ENCODE data around the gene CR1. TPM values are rescaled to one million over a fixed set of nuclear protein-coding genes. Genes with fewer than 3 reads are reported as not detected.

CR1 gene
- total and polyA plus RNA-seq, 2 of the 4 experiments (the other 2 are of a cell fraction): not detected

GRCh38 chr1:207654320-207654719, 158.4 kb downstream of the CR1 start:
- peaks cover 8% of the 10 kb centered on the region for H3K27me3 ChIP-seq (ENCODE audit: control insufficient read depth, insufficient read depth, low read length)
- dilution Hi-C loops (cut with HindIII; ENCODE audit: low sequenced_read_pairs, unreplicated experiment) (no loop called here), intact Hi-C loops (cut with micrococcal nuclease) (loop anchor here (1.0 kb wide), 1 partner anchor 45 kb away; no protein-coding TSS in a partner anchor), in situ Hi-C loops (cut with MboI; ENCODE audit: low sequenced_read_pairs) (no loop called here)
- no peak overlapping the region for H2AFZ ChIP-seq (replicated peaks; ENCODE audit: low read length, poor library complexity)
- no TSS peak for BruUV-seq (replicated peaks)
- H3K56ac ChIP-seq (ENCODE audit: extremely low read depth, insufficient read depth, low read length): no peak overlapping the region
- H3K27ac ChIP-seq (ENCODE audit: insufficient read depth, low read length): no peak overlapping the region
- H3K4me2 ChIP-seq (ENCODE audit: low read depth, low read length): no peak overlapping the region
- WGBS, 2 experiments (ENCODE audit: extremely low coverage in 2 of 2, insufficient read length in 1 of 2): no CpG with 5 or more reads among the region's 2 CpGs
- H2AK9ac ChIP-seq (replicated peaks; ENCODE audit: low read depth, low read length, poor library complexity): no peak overlapping the region
- H2BK5ac ChIP-seq (ENCODE audit: low read depth, low read length, poor library complexity, severe bottlenecking): no peak overlapping the region
- no peak overlapping the region for H4K8ac ChIP-seq (ENCODE audit: low read depth in 2 of 2, low read length in 2 of 2)
- no peak overlapping the region for H2AK5ac ChIP-seq (ENCODE audit: low read depth, low read length)
- H2BK120ac ChIP-seq (ENCODE audit: low read depth, low read length): no peak overlapping the region
- no peak overlapping the region for H4K91ac ChIP-seq (ENCODE audit: insufficient read depth, low read depth, low read length)
- H3K4me3 ChIP-seq (ENCODE audit: insufficient read depth, low read depth, low read length): no peak overlapping the region
- ATAC-seq (ENCODE audit: low read depth): peak; percentile 78
- no peaks in the 10 kb centered on the region for H3K79me1 ChIP-seq (ENCODE audit: low read depth in 1 of 2, low read length in 2 of 2)
- no peaks in the 10 kb centered on the region for H3K4me1 ChIP-seq (ENCODE audit: control insufficient read depth, insufficient read depth, low read length)
- H3K9me3 ChIP-seq (ENCODE audit: control insufficient read depth, insufficient read depth, low read length): no peaks in the 10 kb centered on the region
- ChIA-PET CTCF (interaction anchor here (0.9 kb wide), 2 partner anchors 38 to 44 kb away, joined by 3 read pairs; no protein-coding TSS in a partner anchor), POLR2A (ENCODE audit: unreplicated experiment) (no interaction called here)
- no peak overlapping the region for H3K9ac ChIP-seq (ENCODE audit: low read depth, low read length)
- no peak overlapping the region for H3K18ac ChIP-seq (ENCODE audit: low read depth, low read length)
- no peak overlapping the region for H2BK20ac ChIP-seq (ENCODE audit: low read depth, low read length)
- H2BK15ac ChIP-seq (ENCODE audit: low read depth, low read length): no peak overlapping the region
- no peak overlapping the region for H4K5ac ChIP-seq (ENCODE audit: low read depth, low read length)
- H3K14ac ChIP-seq (replicated peaks; ENCODE audit: low read depth, low read length): no peak overlapping the region
- TF ChIP-seq BHLHE40 (IDR thresholded peaks at IDR 0.05; ENCODE audit: low read depth, low read length): no peak
- TF ChIP-seq RCOR1 (IDR thresholded peaks at IDR 0.05; ENCODE audit: insufficient replicate concordance, low read length): no peak
- no peak for TF ChIP-seq POLR2A (IDR thresholded peaks at IDR 0.05; ENCODE audit: low read depth, low read length)
- TF ChIP-seq ELK1 (IDR thresholded peaks at IDR 0.05; ENCODE audit: borderline replicate concordance, low read depth, low read length): no peak
- no peak for TF ChIP-seq FOS (IDR thresholded peaks at IDR 0.05; ENCODE audit: low read depth, low read length)
- no peak for TF ChIP-seq CHD1 (IDR thresholded peaks at IDR 0.05; ENCODE audit: low read depth, low read length)
- TF ChIP-seq MXI1 (IDR thresholded peaks at IDR 0.05; ENCODE audit: borderline replicate concordance, low read depth, low read length): no peak
- TF ChIP-seq RFX5 (IDR thresholded peaks at IDR 0.05; ENCODE audit: low read depth, low read length): no peak
- peak; percentile 38; the same call in 1 of the 2 replicates for TF ChIP-seq SMC3 (IDR thresholded peaks at IDR 0.05; ENCODE audit: low read depth, low read length)
- TF ChIP-seq, protein P1, sequence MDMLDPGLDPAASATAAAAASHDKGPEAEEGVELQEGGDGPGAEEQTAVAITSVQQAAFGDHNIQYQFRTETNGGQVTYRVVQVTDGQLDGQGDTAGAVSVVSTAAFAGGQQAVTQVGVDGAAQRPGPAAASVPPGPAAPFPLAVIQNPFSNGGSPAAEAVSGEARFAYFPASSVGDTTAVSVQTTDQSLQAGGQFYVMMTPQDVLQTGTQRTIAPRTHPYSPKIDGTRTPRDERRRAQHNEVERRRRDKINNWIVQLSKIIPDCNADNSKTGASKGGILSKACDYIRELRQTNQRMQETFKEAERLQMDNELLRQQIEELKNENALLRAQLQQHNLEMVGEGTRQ (IDR thresholded peaks at IDR 0.05; ENCODE audit: low read depth, low read length): no peak
- peak; percentile 38; the same call in 1 of the 2 replicates for TF ChIP-seq CTCF (conservative IDR thresholded peaks at IDR 0.05; ENCODE audit: low read depth, low read length)
- no peak for TF ChIP-seq MAZ (IDR thresholded peaks at IDR 0.05; ENCODE audit: borderline replicate concordance, low read depth, low read length)
- no peak for TF ChIP-seq NFE2L2 (IDR thresholded peaks at IDR 0.05; ENCODE audit: low read depth, low read length)
- TF ChIP-seq CEBPB (IDR thresholded peaks at IDR 0.05; ENCODE audit: low read depth, low read length): no peak
- peak; percentile 14; the same call in 1 of the 2 replicates for TF ChIP-seq RAD21 (IDR thresholded peaks at IDR 0.05; ENCODE audit: low read length)
- TF ChIP-seq MAFK (IDR thresholded peaks at IDR 0.05; ENCODE audit: low read depth, low read length): no peak
- H3K9me1 ChIP-seq (ENCODE audit: insufficient read depth, low read length): no peaks in the 10 kb centered on the region
- no peak overlapping the region for H3K23ac ChIP-seq (ENCODE audit: low read depth, low read length)
- no peaks in the 10 kb centered on the region for H3K36me3 ChIP-seq (ENCODE audit: control insufficient read depth, insufficient read depth, low read length)
- no peaks in the 10 kb centered on the region for H4K20me1 ChIP-seq (ENCODE audit: insufficient read depth, low read length)
- peak; percentile 4 for DNase-seq
- no peak overlapping the region for H3K4ac ChIP-seq (ENCODE audit: low read depth, low read length)

Measured in IMR-90 (cell line).